Activated CD4-positive, alpha-beta T cell treated with anti-CD3 and anti-CD28 coated beads, Interleukin-2, amount 10 ng/mL, durations not matched to agents 7 days and 5 days (primary cell): ENCODE data around the gene DEPDC1. TPM values are rescaled to one million over a fixed set of nuclear protein-coding genes. Genes with fewer than 3 reads are reported as not detected.
A peak's percentile ranks its signal among the peaks of the same experiment; 100 is the strongest.

ENCODE experiments used
- CTCF ChIA-PET: fragments of 350-600 bp; sonication (Branson Sonifier 250); formaldehyde crosslinking; loops from one replicate; lab custom pipeline; 2021; ENCODE audit warnings: antibody characterized with exemption; lab: Charles Lee
- POLR2A ChIA-PET: fragments of 350-600 bp; sonication (Branson Sonifier 250); formaldehyde crosslinking; loops from one replicate; lab custom pipeline; 2021; ENCODE audit warnings: antibody characterized with exemption; lab: Charles Lee
- DNase-seq: peaks from one replicate; pipeline ENCODE4 v3.0.0-alpha.2; 2020
- H3K27ac Mint-ChIP-seq: one replicate; pipeline ENCODE4 v1.8.0; 2021; ENCODE audit warnings: mild to moderate bottlenecking, moderate library complexity, mixed read lengths
- H3K27me3 Mint-ChIP-seq: one replicate; pipeline ENCODE4 v1.8.0; 2021; ENCODE audit warnings: mixed read lengths
- H3K36me3 Mint-ChIP-seq: one replicate; pipeline ENCODE4 v1.8.0; 2021; ENCODE audit warnings: low read depth, mixed read lengths
- H3K4me1 Mint-ChIP-seq: one replicate; pipeline ENCODE4 v1.8.0; 2021; ENCODE audit warnings: mixed read lengths
- H3K4me3 Mint-ChIP-seq: one replicate; pipeline ENCODE4 v1.8.0; 2021; ENCODE audit warnings: mild to moderate bottlenecking, moderate library complexity, mixed read lengths
- H3K9me3 Mint-ChIP-seq: one replicate; pipeline ENCODE4 v1.8.0; 2021; ENCODE audit warnings: mixed read lengths
- total RNA-seq, 2 experiments: library from RNA; stranded (reverse); gene quantifications; one replicate each; pipeline ENCODE4 v1.2.3, GENCODE V29; 2021

The DEPDC1 gene
- 10 to 100 TPM; 24.5 to 28.2 TPM for total RNA-seq

- Mint-ChIP-seq H3K4me3 (peak within 1 kb of the TSS; percentile 93), H3K4me1 (peaks cover 33% of the 10 kb centered on the region), H3K36me3 (peaks cover 8% of the 10 kb centered on the region), H3K27me3 (peaks cover 35% of the 10 kb centered on the region), H3K27ac (peak within 1 kb of the TSS; percentile 93), H3K9me3 (peaks cover 2% of the 10 kb centered on the region)
- peak; percentile 86 for DNase-seq
- CTCF ChIA-PET, result no interaction called here
- POLR2A ChIA-PET, result no interaction called here
Measured at GRCh38 chr1:68496680-68497357, at the start of gene DEPDC1. TSS of gene DEPDC1 (minus strand) at chr1:68497082. CDS start at chr1:68496999, 83 bp downstream.

GRCh38 chr1:68544651-68545050 lies 47.8 kb upstream of the DEPDC1 start:
- no peaks in the 10 kb centered on the region for H3K36me3 Mint-ChIP-seq
- H3K4me1 Mint-ChIP-seq, result no peaks in the 10 kb centered on the region
- H3K4me3 Mint-ChIP-seq, result no peak overlapping the region
- ChIA-PET POLR2A (no interaction called here), CTCF (no interaction called here)
- no peak for DNase-seq
- no peaks in the 10 kb centered on the region for H3K27me3 Mint-ChIP-seq
- no peak overlapping the region for H3K27ac Mint-ChIP-seq
- H3K9me3 Mint-ChIP-seq, result no peaks in the 10 kb centered on the region

GRCh38 chr1:68542586-68542985 lies 45.7 kb upstream of the DEPDC1 start:
- ChIA-PET POLR2A (no interaction called here), CTCF (no interaction called here)
- H3K4me1 Mint-ChIP-seq, result no peaks in the 10 kb centered on the region
- no peaks in the 10 kb centered on the region for H3K9me3 Mint-ChIP-seq
- H3K27me3 Mint-ChIP-seq, result no peaks in the 10 kb centered on the region
- no peaks in the 10 kb centered on the region for H3K36me3 Mint-ChIP-seq
- H3K4me3 Mint-ChIP-seq, result no peak overlapping the region
- no peak overlapping the region for H3K27ac Mint-ChIP-seq
- no peak for DNase-seq

GRCh38 chr1:68538941-68539340 lies 42.1 kb upstream of the DEPDC1 start:
- no peak for DNase-seq
- ChIA-PET CTCF (no interaction called here), POLR2A (no interaction called here)
- no peak overlapping the region for H3K27ac Mint-ChIP-seq
- H3K9me3 Mint-ChIP-seq, result no peaks in the 10 kb centered on the region
- H3K27me3 Mint-ChIP-seq, result no peaks in the 10 kb centered on the region
- H3K4me3 Mint-ChIP-seq, result no peak overlapping the region
- H3K36me3 Mint-ChIP-seq, result no peaks in the 10 kb centered on the region
- no peaks in the 10 kb centered on the region for H3K4me1 Mint-ChIP-seq

GRCh38 chr1:68528243-68528642 lies 31.4 kb upstream of the DEPDC1 start:
- H3K36me3 Mint-ChIP-seq, result no peaks in the 10 kb centered on the region
- no peak overlapping the region for H3K27ac Mint-ChIP-seq
- no peak for DNase-seq
- CTCF ChIA-PET, result no interaction called here
- H3K4me3 Mint-ChIP-seq, result no peak overlapping the region
- POLR2A ChIA-PET, result no interaction called here
- H3K9me3 Mint-ChIP-seq, result no peaks in the 10 kb centered on the region
- H3K27me3 Mint-ChIP-seq, result no peaks in the 10 kb centered on the region
- H3K4me1 Mint-ChIP-seq, result no peaks in the 10 kb centered on the region

GRCh38 chr1:68525781-68526180 lies 28.9 kb upstream of the DEPDC1 start:
- CTCF ChIA-PET, result no interaction called here

GRCh38 chr1:68521286-68521685 lies 24.4 kb upstream of the DEPDC1 start:
- CTCF ChIA-PET, result no interaction called here
- POLR2A ChIA-PET, result no interaction called here

More at GRCh38 chr1:68525781-68526180, 28.9 kb upstream of the DEPDC1 start:
- DNase-seq, result no peak
- Mint-ChIP-seq H3K9me3 (no peaks in the 10 kb centered on the region), H3K4me3 (no peak overlapping the region), H3K27me3 (no peaks in the 10 kb centered on the region), H3K27ac (no peak overlapping the region), H3K4me1 (no peaks in the 10 kb centered on the region), H3K36me3 (no peaks in the 10 kb centered on the region)
- POLR2A ChIA-PET, result no interaction called here

GRCh38 chr1:68516066-68516465 lies 19.2 kb upstream of the DEPDC1 start:
- no peaks in the 10 kb centered on the region for H3K4me1 Mint-ChIP-seq
- H3K27me3 Mint-ChIP-seq, result peaks cover 6% of the 10 kb centered on the region
- no peak overlapping the region for H3K4me3 Mint-ChIP-seq
- CTCF ChIA-PET, result no interaction called here
- no peak overlapping the region for H3K27ac Mint-ChIP-seq
- POLR2A ChIA-PET, result no interaction called here
- no peak for DNase-seq
- no peaks in the 10 kb centered on the region for H3K9me3 Mint-ChIP-seq
- H3K36me3 Mint-ChIP-seq, result no peaks in the 10 kb centered on the region

More at GRCh38 chr1:68521286-68521685, 24.4 kb upstream of the DEPDC1 start:
- Mint-ChIP-seq H3K27ac (no peak overlapping the region), H3K4me1 (no peaks in the 10 kb centered on the region), H3K36me3 (no peaks in the 10 kb centered on the region), H3K9me3 (no peaks in the 10 kb centered on the region), H3K4me3 (no peak overlapping the region), H3K27me3 (peaks cover under 1% of the 10 kb centered on the region)
- DNase-seq, result no peak

GRCh38 chr1:68511254-68511653 lies 14.4 kb upstream of the DEPDC1 start:
- Mint-ChIP-seq H3K4me1 (no peaks in the 10 kb centered on the region), H3K36me3 (no peaks in the 10 kb centered on the region), H3K4me3 (no peak overlapping the region), H3K9me3 (no peaks in the 10 kb centered on the region), H3K27me3 (peaks cover 6% of the 10 kb centered on the region), H3K27ac (no peak overlapping the region)
- DNase-seq, result no peak
- ChIA-PET CTCF (no interaction called here), POLR2A (no interaction called here)

GRCh38 chr1:68506386-68506785 lies 9.5 kb upstream of the DEPDC1 start:
- Mint-ChIP-seq H3K4me1 (peaks cover 1% of the 10 kb centered on the region), H3K36me3 (no peaks in the 10 kb centered on the region), H3K27ac (no peak overlapping the region), H3K27me3 (peaks cover 19% of the 10 kb centered on the region), H3K4me3 (no peak overlapping the region), H3K9me3 (peaks cover 2% of the 10 kb centered on the region)
- ChIA-PET POLR2A (no interaction called here), CTCF (no interaction called here)
- DNase-seq, result no peak

GRCh38 chr1:68503085-68503484 lies 6.2 kb upstream of the DEPDC1 start:
- Mint-ChIP-seq H3K27ac (no peak overlapping the region), H3K9me3 (peaks cover 2% of the 10 kb centered on the region), H3K4me1 (peaks cover 2% of the 10 kb centered on the region), H3K4me3 (no peak overlapping the region), H3K27me3 (peaks cover 45% of the 10 kb centered on the region), H3K36me3 (no peaks in the 10 kb centered on the region)
- CTCF ChIA-PET, result no interaction called here
- no peak for DNase-seq
- POLR2A ChIA-PET, result no interaction called here

- Mint-ChIP-seq H3K27ac (peak overlapping the region; percentile 93), H3K9me3 (peaks cover 2% of the 10 kb centered on the region), H3K4me1 (peaks cover 33% of the 10 kb centered on the region), H3K27me3 (peaks cover 37% of the 10 kb centered on the region), H3K36me3 (peaks cover 8% of the 10 kb centered on the region), H3K4me3 (peak overlapping the region; percentile 93)
- ChIA-PET CTCF (no interaction called here), POLR2A (no interaction called here)
- no peak for DNase-seq
Measured at GRCh38 chr1:68497358-68497698, 446 bp upstream of the DEPDC1 start.

- DNase-seq, result peak; percentile 6
- H3K9me3 Mint-ChIP-seq, result no peaks in the 10 kb centered on the region
- peaks cover 30% of the 10 kb centered on the region for H3K27me3 Mint-ChIP-seq
- ChIA-PET POLR2A (no interaction called here), CTCF (no interaction called here)
- H3K4me3 Mint-ChIP-seq, result peak overlapping the region; percentile 93
- peaks cover 12% of the 10 kb centered on the region for H3K36me3 Mint-ChIP-seq
- H3K4me1 Mint-ChIP-seq, result peaks cover 33% of the 10 kb centered on the region
- peak overlapping the region; percentile 93 for H3K27ac Mint-ChIP-seq
Measured at GRCh38 chr1:68495968-68496679, 758 bp downstream of the DEPDC1 start.
